HG02943 (cell line): ENCODE results near the gene RTN4RL1.

Source experiments
- ATAC-seq: cut with Tn5 transposase; IDR thresholded peaks from one replicate; pipeline ENCODE4 v1.9.1; 2021; ENCODE audit warnings: mild to moderate bottlenecking, low read depth, moderate library complexity; ENCODE audit not compliant: unreplicated experiment

Gene RTN4RL1

GRCh38 chr17:1979182-1979985 lies 45.8 kb downstream of the RTN4RL1 start:
- no peak for ATAC-seq

- no peak for ATAC-seq
These were observed 46.7 kb downstream of the RTN4RL1 start for GRCh38 chr17:1978396-1978949.

DNA sequence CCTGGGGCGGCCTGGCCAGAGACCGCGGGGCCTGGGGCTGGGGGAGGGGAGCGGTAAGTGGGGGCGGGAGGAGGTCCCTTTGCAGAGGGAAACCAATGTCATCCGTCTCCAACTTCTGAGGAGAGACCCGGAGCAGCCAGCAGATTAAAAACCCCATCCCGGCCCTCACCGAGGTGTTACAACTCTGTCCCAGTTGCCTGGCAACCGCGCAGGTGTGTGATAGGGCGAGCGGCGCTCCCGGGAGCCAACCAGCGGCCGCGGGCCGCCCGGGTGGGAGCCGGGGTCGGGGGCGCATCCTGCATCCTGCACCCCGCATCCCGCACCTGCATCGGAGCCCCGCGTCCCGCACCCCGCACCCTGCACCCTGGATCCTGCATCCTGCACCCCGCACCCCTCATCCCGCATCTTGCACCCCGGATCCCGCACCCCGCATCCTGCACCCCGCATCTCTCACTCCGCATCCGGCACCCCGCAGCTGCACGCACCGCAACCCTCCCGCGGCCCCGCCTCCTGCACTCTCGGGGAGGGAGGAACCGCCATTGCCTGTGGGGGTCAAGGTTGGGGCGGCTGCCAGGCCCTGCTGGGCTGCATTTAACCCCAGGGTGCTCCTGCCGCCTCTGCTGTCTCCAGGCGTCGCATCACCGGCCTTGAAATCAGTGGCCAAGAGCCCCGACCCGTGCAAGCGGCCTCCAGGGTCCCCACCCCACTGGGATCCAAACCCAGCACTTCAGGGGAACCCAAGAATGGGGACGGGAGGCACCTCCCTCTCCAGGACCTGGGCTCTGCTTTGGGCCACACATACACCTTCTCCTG lies 47.3 kb downstream of the RTN4RL1 start:
- ATAC-seq = no peak

DNA sequence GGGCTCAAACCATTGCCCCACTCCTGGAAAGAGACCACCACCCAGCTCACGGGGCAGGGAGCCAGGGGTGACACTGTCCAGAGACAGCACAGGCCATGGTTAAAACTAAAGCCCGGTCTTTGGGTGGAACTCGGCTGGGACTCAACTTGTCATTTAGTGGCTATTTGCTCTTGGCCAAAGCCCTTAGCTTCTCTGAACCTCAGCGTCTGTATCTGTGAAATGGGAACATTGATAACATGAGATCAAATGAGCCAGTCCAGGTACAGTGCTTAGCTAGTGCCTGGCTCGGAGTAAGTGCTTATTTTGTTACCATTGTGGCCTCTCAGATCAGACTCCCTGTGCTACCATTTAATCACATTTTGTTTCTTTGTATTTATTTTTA lies 48.5 kb downstream of the RTN4RL1 start:
- no peak for ATAC-seq

DNA sequence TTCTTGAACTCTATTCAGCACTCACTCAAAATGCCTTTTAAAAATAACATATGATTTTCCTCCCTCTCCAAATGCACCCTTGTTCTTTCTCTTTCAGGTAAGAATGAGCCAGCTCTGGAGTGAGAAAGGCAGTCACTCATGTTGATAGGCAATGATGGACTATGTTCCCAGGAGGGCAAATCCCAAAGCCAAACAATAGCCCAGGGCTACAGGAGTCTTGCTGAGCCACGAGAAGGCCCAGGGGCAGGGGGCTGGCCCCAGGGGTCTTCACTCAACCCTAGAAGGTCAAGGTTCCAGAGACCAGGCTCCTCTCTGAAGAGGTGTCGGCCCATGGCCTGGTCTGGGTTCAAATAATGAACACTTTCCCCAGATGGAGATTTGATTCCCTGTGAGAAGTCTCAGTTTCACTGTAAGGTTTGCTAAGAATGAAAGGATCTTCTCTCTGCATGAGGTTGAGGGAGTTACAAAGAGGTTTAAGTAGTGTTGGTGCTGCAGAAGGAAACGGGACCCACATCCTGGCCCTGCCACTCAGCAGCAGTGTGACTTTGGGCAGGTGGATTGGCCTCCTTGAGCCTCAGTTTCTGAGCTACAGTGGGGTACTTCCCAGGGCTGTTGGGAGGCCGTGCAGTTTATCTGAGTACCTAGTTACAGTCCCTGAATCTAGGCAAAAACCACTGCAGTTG lies 49.0 kb downstream of the RTN4RL1 start:
- no peak for ATAC-seq

GRCh38 chr17:1975573-1975972 lies 49.6 kb downstream of the RTN4RL1 start:
- ATAC-seq = no peak

DNA sequence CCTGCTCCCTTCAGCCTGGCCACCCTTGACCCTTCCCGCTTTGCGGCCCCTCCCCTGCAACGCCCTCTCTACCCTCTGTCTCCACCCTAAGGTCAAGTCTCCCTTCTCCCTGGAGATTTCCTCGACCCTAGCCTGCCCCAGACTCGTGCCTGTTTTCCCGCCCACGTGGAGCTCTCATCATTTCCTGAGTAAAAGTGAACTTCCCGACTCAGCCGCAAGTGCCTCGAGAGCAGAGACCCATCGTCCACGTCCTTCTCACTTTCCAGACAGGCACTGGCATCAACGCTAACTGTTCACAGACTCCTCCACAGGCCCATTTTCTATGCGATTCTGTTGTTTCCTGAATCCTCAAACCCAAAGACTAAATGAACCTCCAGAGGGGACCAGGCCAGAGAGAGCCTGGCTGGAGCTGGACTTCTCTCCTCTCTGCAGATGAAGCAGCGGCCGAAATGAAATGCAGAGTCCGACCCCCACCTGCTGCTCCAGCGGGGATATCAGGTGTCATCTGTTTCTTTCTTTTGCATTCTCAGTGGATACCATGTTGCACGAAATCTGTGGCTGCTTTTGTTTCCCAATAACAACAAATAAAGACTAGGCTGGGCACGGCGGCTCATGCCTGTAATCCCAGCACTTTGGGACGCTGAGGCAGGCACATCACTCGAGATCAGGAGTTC lies 52.5 kb downstream of the RTN4RL1 start:
- no peak for ATAC-seq

- ATAC-seq = no peak
These were observed 54.2 kb downstream of the RTN4RL1 start for GRCh38 chr17:1970843-1971384.

- no peak for ATAC-seq
These were observed 55.4 kb downstream of the RTN4RL1 start for GRCh38 chr17:1969712-1970111.

DNA sequence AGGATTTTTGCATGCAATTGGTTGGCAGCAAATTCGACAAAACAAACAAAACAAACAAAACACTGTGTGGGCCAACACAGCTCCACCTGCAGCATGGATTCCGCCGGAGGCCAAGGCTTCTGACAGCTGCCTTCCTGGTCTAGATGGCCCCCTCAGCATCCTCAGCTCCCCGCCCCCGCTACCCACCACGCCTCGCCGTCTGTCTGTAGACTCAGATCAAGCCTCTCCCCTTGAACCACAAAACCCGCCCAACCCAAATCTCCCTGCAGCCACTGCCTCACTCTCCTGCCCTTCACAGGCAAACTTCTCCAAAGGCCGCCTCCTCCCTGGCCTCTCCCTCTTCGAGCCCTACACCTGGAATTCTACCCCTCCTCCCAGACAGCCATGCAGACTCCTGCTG lies 57.9 kb downstream of the RTN4RL1 start:
- ATAC-seq = no peak

- ATAC-seq = no peak
These were observed 58.7 kb downstream of the RTN4RL1 start for GRCh38 chr17:1966274-1967086.

DNA sequence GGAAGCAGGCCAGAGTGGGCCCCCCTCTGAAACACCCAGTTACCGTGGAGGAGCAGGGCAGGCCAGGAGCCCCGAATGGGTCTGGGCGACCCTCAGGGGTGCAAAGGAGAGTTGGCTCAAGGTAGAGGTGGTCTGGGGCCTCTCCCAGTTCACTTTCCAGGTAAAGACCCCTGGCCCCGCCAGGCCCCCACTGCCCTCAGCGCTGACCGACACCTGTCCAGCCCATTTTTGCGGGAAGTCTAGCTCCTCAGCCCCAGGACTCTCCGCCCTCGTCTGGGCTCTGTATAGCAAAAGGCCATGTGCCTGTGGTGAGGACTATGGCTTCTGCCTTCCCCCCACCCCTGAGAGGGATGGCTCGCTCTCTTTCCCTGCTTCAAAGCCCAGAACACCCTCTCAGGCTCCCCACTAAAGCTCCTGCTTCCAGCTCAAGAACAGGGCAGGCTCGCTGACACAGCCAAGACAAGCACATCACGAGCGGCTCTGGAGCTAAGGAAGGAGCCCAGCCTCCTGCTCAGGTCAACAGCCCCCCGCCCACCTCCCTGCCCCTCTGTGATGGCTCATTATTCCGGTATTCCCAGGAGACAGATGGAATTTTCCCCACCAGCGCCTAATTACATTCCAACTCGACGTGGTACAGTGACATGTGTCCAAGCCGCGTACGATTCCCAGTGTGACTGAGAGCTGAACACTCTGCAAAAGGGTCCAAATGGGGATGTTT lies 59.4 kb downstream of the RTN4RL1 start:
- ATAC-seq = no peak

- no peak for ATAC-seq
These were observed 61.9 kb downstream of the RTN4RL1 start for GRCh38 chr17:1963250-1963649.

- no peak for ATAC-seq
These were observed 63.9 kb downstream of the RTN4RL1 start for GRCh38 chr17:1961189-1961588.

DNA sequence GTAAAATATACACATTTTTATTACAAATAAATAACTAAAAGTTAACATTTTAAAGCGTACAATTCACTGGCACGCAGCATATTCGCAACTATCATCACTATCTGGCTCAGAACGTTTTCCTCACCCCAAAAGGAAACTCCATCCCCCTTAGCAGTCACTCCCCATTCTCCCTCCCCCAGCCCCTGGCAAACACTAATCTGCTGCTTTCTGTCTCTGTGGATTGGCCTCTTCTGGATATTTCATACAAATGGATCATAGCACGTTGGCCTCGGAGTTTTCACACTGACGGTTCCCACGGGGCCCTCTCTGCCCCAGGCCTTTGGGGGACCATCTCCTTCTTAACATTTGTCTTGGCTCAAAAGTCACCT lies 64.6 kb downstream of the RTN4RL1 start:
- ATAC-seq = no peak

GRCh38 chr17:1959871-1960544 lies 65.1 kb downstream of the RTN4RL1 start:
- ATAC-seq = no peak

- no peak for ATAC-seq
These were observed 66.8 kb downstream of the RTN4RL1 start for GRCh38 chr17:1958134-1958881.

GRCh38 chr17:1957037-1957436 lies 68.1 kb downstream of the RTN4RL1 start:
- ATAC-seq = no peak
